GM18502 (cell line): ENCODE results near the gene TRPM3.

Experiments used
- ATAC-seq: cut with Tn5 transposase; IDR thresholded peaks from one replicate; pipeline ENCODE4 v1.9.1; 2021; ENCODE audit warnings: mild to moderate bottlenecking; ENCODE audit not compliant: unreplicated experiment, poor library complexity

TRPM3 gene

GRCh38 chr9:71121275-71122021 is at the start of gene TRPM3:
TRPM3 (minus strand) TSS chr9:71121621; CDS start chr9:71121354, 267 bp downstream.
- no peak for ATAC-seq

- no peak for ATAC-seq
These were observed 47.0 kb upstream of the TRPM3 start for GRCh38 chr9:71168418-71168817.

GRCh38 chr9:71162126-71162525 is 40.7 kb upstream of the TRPM3 start:
- no peak for ATAC-seq

GRCh38 chr9:71157731-71158130 is 36.3 kb upstream of the TRPM3 start:
- ATAC-seq: no peak

- no peak for ATAC-seq
These were observed 25.9 kb upstream of the TRPM3 start for GRCh38 chr9:71147368-71147767.

- ATAC-seq: no peak
These were observed 25.1 kb upstream of the TRPM3 start for GRCh38 chr9:71146511-71146910.

- no peak for ATAC-seq
These were observed 23.8 kb upstream of the TRPM3 start for GRCh38 chr9:71145179-71145578.

GRCh38 chr9:71144495-71144894 is 23.1 kb upstream of the TRPM3 start:
- no peak for ATAC-seq

- ATAC-seq: no peak
These were observed 15.3 kb upstream of the TRPM3 start for GRCh38 chr9:71136696-71137095.

GRCh38 chr9:71131145-71131544 is 9.7 kb upstream of the TRPM3 start:
- no peak for ATAC-seq

GRCh38 chr9:71130521-71130920 is 9.1 kb upstream of the TRPM3 start:
- no peak for ATAC-seq

GRCh38 chr9:71128796-71129195 is 7.4 kb upstream of the TRPM3 start:
- no peak for ATAC-seq

- no peak for ATAC-seq
These were observed 5.9 kb upstream of the TRPM3 start for GRCh38 chr9:71127301-71127700.

- no peak for ATAC-seq
These were observed 1.0 kb upstream of the TRPM3 start for GRCh38 chr9:71122421-71122820.

- ATAC-seq: no peak
These were observed 528 bp upstream of the TRPM3 start for GRCh38 chr9:71122022-71122275.

- no peak for ATAC-seq
These were observed 747 bp downstream of the TRPM3 start for GRCh38 chr9:71120501-71121247.

GRCh38 chr9:71119746-71120145 is 1.7 kb downstream of the TRPM3 start:
- no peak for ATAC-seq

GRCh38 chr9:71118324-71118723 is 3.1 kb downstream of the TRPM3 start:
- ATAC-seq: no peak

GRCh38 chr9:71115448-71115975 is 5.9 kb downstream of the TRPM3 start:
- ATAC-seq: no peak

- ATAC-seq: no peak
These were observed 8.6 kb downstream of the TRPM3 start for GRCh38 chr9:71112866-71113265.

- no peak for ATAC-seq
These were observed 12.5 kb downstream of the TRPM3 start for GRCh38 chr9:71108937-71109336.

- no peak for ATAC-seq
These were observed 14.4 kb downstream of the TRPM3 start for GRCh38 chr9:71106992-71107391.
